ENCODE measurements around the gene RIMS1.

- no peak for TF ChIP-seq RAD51 (IDR thresholded peaks at IDR 0.05; ENCODE audit: borderline replicate concordance, low read depth)
- no peak for TF ChIP-seq EP300 (IDR thresholded peaks at IDR 0.05; ENCODE audit: low read length)
- no peak for TF ChIP-seq ZNF212 (CRISPR knock-in tag; IDR thresholded peaks at IDR 0.05)
- TF ChIP-seq TARDBP (IDR thresholded peaks at IDR 0.05): no peak
- no peak for TF ChIP-seq POLR2A (conservative IDR thresholded peaks at IDR 0.05)
- no peak for TF ChIP-seq MITF (IDR thresholded peaks at IDR 0.05)
Measured at GRCh38 chr6:72316675-72317380, 430.5 kb downstream of the RIMS1 start.
